ENCODE results near the gene AKAP3. TPM values are rescaled to one million over a fixed set of nuclear protein-coding genes. Genes with fewer than 3 reads are reported as not detected.

The AKAP3 gene
- total and polyA plus RNA-seq, 7 donors, result 0.07 to 8.4 (median 1.4) TPM

GRCh38 chr12:4630262-4630661, 18.6 kb downstream of the AKAP3 start:
- intact Hi-C loops (cut with DNase I), result no loop called here
- ATAC-seq, result no peak
- H3K27me3 ChIP-seq (ENCODE audit: insufficient read depth in 3 of 3, low read length in 2 of 3), result no peaks in the 10 kb centered on the region
- 61 to 68% (median 67%) methylated on average over 5 of the region's 5 CpGs for WGBS, 3 donors
- no peak for TF ChIP-seq CTCF (IDR thresholded peaks at IDR 0.05)
- H3K4me3 ChIP-seq, result no peak overlapping the region
- H3K9me3 ChIP-seq, result no peaks in the 10 kb centered on the region
- H3K36me3 ChIP-seq (ENCODE audit: insufficient read depth in 1 of 2, low read depth in 1 of 2), result peaks cover 4 to 16% of the 10 kb centered on the region in 2 donors
- H3K27ac ChIP-seq, result no peak overlapping the region
- no peaks in the 10 kb centered on the region for H3K4me1 ChIP-seq
- DNase-seq, result no peak

- Histone ChIP-seq H3K36me3 (ENCODE audit: insufficient read depth in 1 of 2, low read depth in 1 of 2) (peaks cover 4 to 16% of the 10 kb centered on the region in 2 donors), H3K4me3 (no peak overlapping the region), H3K27me3 (ENCODE audit: insufficient read depth in 3 of 3, low read length in 2 of 3) (no peaks in the 10 kb centered on the region), H3K27ac (no peak overlapping the region), H3K9me3 (no peaks in the 10 kb centered on the region), H3K4me1 (no peaks in the 10 kb centered on the region)
- DNase-seq (no peak), ATAC-seq (no peak)
- WGBS, 3 donors, result 88 to 95% (median 93%) methylated on average over 10 of the region's 10 CpGs
- intact Hi-C loops (cut with DNase I), result no loop called here
- TF ChIP-seq CTCF (IDR thresholded peaks at IDR 0.05), result no peak
These were observed 20.4 kb downstream of the AKAP3 start for GRCh38 chr12:4628406-4628805.

- TF ChIP-seq CTCF (IDR thresholded peaks at IDR 0.05), result no peak
- no peak for ATAC-seq
- no peaks in the 10 kb centered on the region for H3K4me1 ChIP-seq
- H3K36me3 ChIP-seq (ENCODE audit: insufficient read depth in 1 of 2, low read depth in 1 of 2), result peaks cover 4 to 11% of the 10 kb centered on the region in 2 donors
- DNase-seq, result no peak
- no peaks in the 10 kb centered on the region for H3K9me3 ChIP-seq
- H3K4me3 ChIP-seq, result no peak overlapping the region
- intact Hi-C loops (cut with DNase I), result no loop called here
- no peak overlapping the region for H3K27ac ChIP-seq
- WGBS, 3 donors, result 88 to 93% (median 91%) methylated on average over 5 of the region's 5 CpGs
- no peaks in the 10 kb centered on the region for H3K27me3 ChIP-seq (ENCODE audit: insufficient read depth in 3 of 3, low read length in 2 of 3)
These were observed 22.3 kb downstream of the AKAP3 start for GRCh38 chr12:4626543-4626942.

- ATAC-seq, result no peak
- Histone ChIP-seq H3K4me3 (no peak overlapping the region), H3K36me3 (ENCODE audit: insufficient read depth in 1 of 2, low read depth in 1 of 2) (peaks cover 0 to 2% of the 10 kb centered on the region in 2 donors), H3K27ac (no peak overlapping the region), H3K9me3 (no peaks in the 10 kb centered on the region), H3K27me3 (ENCODE audit: insufficient read depth in 3 of 3, low read length in 2 of 3) (no peaks in the 10 kb centered on the region), H3K4me1 (no peaks in the 10 kb centered on the region)
- intact Hi-C loops (cut with DNase I), result no loop called here
- WGBS, 3 donors, result 90 to 93% (median 92%) methylated on average over 3 of the region's 3 CpGs
- no peak for TF ChIP-seq CTCF (IDR thresholded peaks at IDR 0.05)
- DNase-seq, result no peak
These were observed 27.3 kb downstream of the AKAP3 start for GRCh38 chr12:4621511-4621910.

- Histone ChIP-seq H3K9me3 (no peaks in the 10 kb centered on the region), H3K27ac (no peak overlapping the region), H3K27me3 (ENCODE audit: insufficient read depth in 3 of 3, low read length in 2 of 3) (no peaks in the 10 kb centered on the region), H3K36me3 (ENCODE audit: insufficient read depth in 1 of 2, low read depth in 1 of 2) (peaks cover 6 to 60% of the 10 kb centered on the region in 2 donors), H3K4me1 (no peaks in the 10 kb centered on the region), H3K4me3 (no peak overlapping the region)
- ATAC-seq (no peak), DNase-seq (no peak)
- WGBS, 3 donors, result 61 to 81% (median 73%) methylated on average over 9 of the region's 9 CpGs
- TF ChIP-seq CTCF (IDR thresholded peaks at IDR 0.05), result no peak
- intact Hi-C loops (cut with DNase I), result no loop called here
These were observed 33.2 kb downstream of the AKAP3 start for GRCh38 chr12:4615667-4616066.
